H1 (cell line): Measurements from ENCODE around the gene OGDHL. TPM values are rescaled to one million over a fixed set of nuclear protein-coding genes. Genes with fewer than 3 reads are reported as not detected.
A peak's percentile ranks its signal among the peaks of the same experiment; 100 is the strongest.

ENCODE experiments used
- ASH2L ChIP-seq: fragments of 200-600, 300-600 bp; sonication (generic); IDR thresholded peaks from one replicate; pipeline ENCODE4 v1.7.1; 2017; ENCODE audit warnings: low read length
- HDAC2 ChIP-seq, 2 experiments: fragments of 300-600 bp in 1 of 2; sonication (generic) in 1 of 2; IDR thresholded peaks; 2 replicates each; pipeline ENCODE4 v1.6.1; 2011 to 2012; ENCODE audit warnings: low read depth in 2 of 2, low read length in 2 of 2, mild to moderate bottlenecking in 2 of 2, moderate library complexity in 2 of 2, borderline replicate concordance in 1 of 2, inconsistent platforms in 1 of 2
- KDM1A ChIP-seq: fragments of 200-600, 300-600 bp; sonication (generic); IDR thresholded peaks from 2 replicates; pipeline ENCODE4 v1.7.1; 2016; ENCODE audit warnings: mild to moderate bottlenecking, low read length, borderline replicate concordance
- MAX ChIP-seq: IDR thresholded peaks from 2 replicates; pipeline ENCODE4 v1.6.1; 2012; ENCODE audit warnings: inconsistent platforms
- NANOG ChIP-seq: IDR thresholded peaks from 2 replicates; pipeline ENCODE4 v1.6.1; 2011; ENCODE audit warnings: low read length, low read depth, mild to moderate bottlenecking, inconsistent platforms; ENCODE audit not compliant: insufficient read depth, poor library complexity, severe bottlenecking
- RAD21 ChIP-seq, 2 experiments: IDR thresholded peaks in 1 of 2; conservative IDR thresholded peaks in 1 of 2; 2 replicates each; pipeline ENCODE4 v1.6.1; 2011; ENCODE audit warnings: low read depth in 2 of 2, low read length in 2 of 2, improper control_type of control experiment in 1 of 2, inconsistent platforms in 1 of 2, mild to moderate bottlenecking in 1 of 2, moderate library complexity in 1 of 2
- SAP30 ChIP-seq: fragments of 300-600 bp; sonication (generic); IDR thresholded peaks from 2 replicates; pipeline ENCODE4 v1.7.1; 2012; ENCODE audit warnings: low read length, moderate library complexity, mild to moderate bottlenecking, inconsistent platforms; ENCODE audit not compliant: insufficient read depth, insufficient replicate concordance
- SIN3A ChIP-seq, 2 experiments: IDR thresholded peaks in 1 of 2; conservative IDR thresholded peaks in 1 of 2; 2 replicates each; pipeline ENCODE4 v1.6.1; 2011 to 2012; ENCODE audit warnings: low read length in 2 of 2, improper control_type of control experiment in 1 of 2, low read depth in 1 of 2, mild to moderate bottlenecking in 1 of 2
- TAF1 ChIP-seq: IDR thresholded peaks from 2 replicates; pipeline ENCODE4 v1.6.1; 2011; ENCODE audit warnings: mild to moderate bottlenecking, low read depth, low read length
- TBP ChIP-seq: IDR thresholded peaks from 2 replicates; pipeline ENCODE4 v1.6.1; 2011; ENCODE audit warnings: low read depth, low read length, improper control_type of control experiment
- TCF12 ChIP-seq: IDR thresholded peaks from 2 replicates; pipeline ENCODE4 v1.6.1; 2011; ENCODE audit warnings: low read depth, mild to moderate bottlenecking, low read length
- TEAD4 ChIP-seq: IDR thresholded peaks from 2 replicates; pipeline ENCODE4 v1.6.1; 2012; ENCODE audit warnings: low read depth, low read length, inconsistent platforms, mixed read lengths
- polyA plus RNA-seq, 7 experiments: library from polyadenylated mRNA; depleted of rRNA in 3 of 7; stranded (reverse) in 5 of 7; unstranded in 2 of 7; fragments of >200 nt in 5 of 7; fragments of 200-250 nt in 2 of 7; gene quantifications; 1 replicate in 5 of 7; 2 replicates in 1 of 7; 4 replicates in 1 of 7; pipeline versions ENCODE4 v1.2.1 to v1.2.3, GENCODE V29; 2011 to 2013; ENCODE audit warnings: missing spikeins in 2 of 7, mixed read lengths in 2 of 7
- total RNA-seq: library from RNA; stranded (reverse); fragmentation: NEBNext Ultra II Directional; extraction: Animal tissue kit (Norgen Biotek cat#: 25700); gene quantifications from 2 replicates; pipeline ENCODE4 v1.2.1, GENCODE V29; 2021

Gene OGDHL
- total and polyA plus RNA-seq, 2 of the 8 experiments (the other 6 are each of a cell fraction or from before 2014, with no cell fraction given): 16.1 to 16.6 TPM

- TF ChIP-seq ASH2L (peak; percentile 92), NANOG (peak; percentile 99), TCF12 (0 out of 2 replicates have a peak, but pooled peaks have one; percentile 63), TEAD4 (no peak), KDM1A (peak; percentile 71; the same call in 1 of the 2 replicates), HDAC2 (IDR thresholded peaks at IDR 0.05; ENCODE audit: borderline replicate concordance in 1 of 2, low read depth in 2 of 2, low read length in 2 of 2) (peak; percentile 26 to 36; a peak in 1 of 4 replicates), SIN3A (conservative IDR thresholded peaks at IDR 0.05 in 1 of 2, IDR thresholded peaks at IDR 0.05 in 1 of 2; ENCODE audit: low read depth in 1 of 2, low read length in 2 of 2) (0 out of 4 replicates have a peak, but pooled peaks of 1 of the 2 experiments have one; percentile 25), TAF1 (no peak), TBP (no peak), RAD21 (IDR thresholded peaks at IDR 0.05 in 1 of 2, conservative IDR thresholded peaks at IDR 0.05 in 1 of 2; ENCODE audit: low read depth in 2 of 2, low read length in 2 of 2) (0 out of 4 replicates have a peak, but pooled peaks of 1 of the 2 experiments have one; percentile 2), MAX (peak; percentile 60), SAP30 (no peak)
Measured at GRCh38 chr10:49689882-49690510, 72.1 kb downstream of the OGDHL start (continued).
